HG02981 (cell line): ENCODE data around the gene CACNA2D2.

Experiments
- ATAC-seq: cut with Tn5 transposase; IDR thresholded peaks from one replicate; pipeline ENCODE4 v1.9.1; 2021; ENCODE audit warnings: mild to moderate bottlenecking, moderate library complexity; ENCODE audit not compliant: unreplicated experiment

The CACNA2D2 gene

DNA sequence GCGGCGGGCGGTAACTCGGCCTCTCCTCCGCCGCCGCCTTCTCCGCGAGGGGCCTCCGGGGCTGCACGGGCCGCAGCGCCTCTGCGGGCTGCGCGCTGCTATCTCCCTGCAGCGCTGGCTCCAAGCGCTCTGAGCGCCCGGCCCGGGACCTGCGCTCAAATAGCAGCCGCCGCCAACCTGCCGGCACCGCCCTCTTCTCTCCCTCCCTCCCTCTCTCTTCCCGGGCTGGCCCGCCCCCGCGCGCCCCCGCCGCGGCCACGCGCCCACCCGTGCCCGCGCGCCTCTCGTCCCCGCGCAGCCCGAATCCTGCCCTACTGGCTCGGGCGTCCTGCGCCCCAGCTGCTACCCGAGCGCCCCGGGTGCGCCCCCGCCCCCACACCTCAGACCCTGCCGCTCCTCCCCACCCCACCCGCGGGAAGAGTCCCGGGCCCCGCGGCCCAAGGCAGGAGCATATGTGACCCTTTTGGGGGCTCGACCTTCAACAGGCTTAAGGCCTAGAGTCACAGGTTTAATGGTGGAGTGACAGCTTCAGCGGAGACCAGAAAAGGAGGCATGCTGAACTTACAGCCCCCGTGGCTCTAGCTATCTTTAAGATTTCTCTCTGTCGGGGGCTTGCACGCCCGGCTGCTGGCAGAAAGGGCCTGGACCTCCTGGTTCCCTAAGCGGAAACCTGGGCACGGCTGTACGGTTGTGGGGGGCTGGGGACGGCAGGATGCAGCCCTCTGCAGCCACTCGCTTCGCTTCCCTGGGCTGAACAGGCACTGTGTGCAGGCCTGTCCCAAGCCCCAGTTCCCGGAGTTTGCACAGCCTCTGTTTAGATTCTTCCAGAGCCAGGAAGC lies at the start of gene CACNA2D2:
Gene CACNA2D2, minus strand, starts transcription at position 131 of the 839 bp plus-strand sequence. CDS start 211 bp downstream, outside the sequence.
- no peak for ATAC-seq

DNA sequence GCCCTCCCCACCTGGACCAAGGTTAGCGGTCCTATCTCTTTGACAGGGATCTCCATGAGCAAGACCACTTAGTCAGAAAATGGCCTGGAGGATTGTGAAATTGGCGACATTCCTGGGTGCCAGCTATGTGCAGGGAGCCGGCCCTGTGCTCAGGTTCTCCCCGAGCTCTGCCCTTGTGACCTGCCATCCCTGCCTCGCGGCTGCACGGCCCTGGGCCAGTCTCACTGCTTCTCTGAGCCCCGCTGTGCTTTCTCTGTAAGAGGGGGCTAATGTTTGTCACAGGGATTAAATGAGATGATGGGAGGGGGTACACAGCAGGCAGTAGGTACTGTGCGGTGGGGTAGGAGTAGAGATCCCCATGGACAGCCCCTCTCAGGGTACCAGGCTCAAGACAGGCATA lies 49.2 kb upstream of the CACNA2D2 start:
- ATAC-seq: no peak

DNA sequence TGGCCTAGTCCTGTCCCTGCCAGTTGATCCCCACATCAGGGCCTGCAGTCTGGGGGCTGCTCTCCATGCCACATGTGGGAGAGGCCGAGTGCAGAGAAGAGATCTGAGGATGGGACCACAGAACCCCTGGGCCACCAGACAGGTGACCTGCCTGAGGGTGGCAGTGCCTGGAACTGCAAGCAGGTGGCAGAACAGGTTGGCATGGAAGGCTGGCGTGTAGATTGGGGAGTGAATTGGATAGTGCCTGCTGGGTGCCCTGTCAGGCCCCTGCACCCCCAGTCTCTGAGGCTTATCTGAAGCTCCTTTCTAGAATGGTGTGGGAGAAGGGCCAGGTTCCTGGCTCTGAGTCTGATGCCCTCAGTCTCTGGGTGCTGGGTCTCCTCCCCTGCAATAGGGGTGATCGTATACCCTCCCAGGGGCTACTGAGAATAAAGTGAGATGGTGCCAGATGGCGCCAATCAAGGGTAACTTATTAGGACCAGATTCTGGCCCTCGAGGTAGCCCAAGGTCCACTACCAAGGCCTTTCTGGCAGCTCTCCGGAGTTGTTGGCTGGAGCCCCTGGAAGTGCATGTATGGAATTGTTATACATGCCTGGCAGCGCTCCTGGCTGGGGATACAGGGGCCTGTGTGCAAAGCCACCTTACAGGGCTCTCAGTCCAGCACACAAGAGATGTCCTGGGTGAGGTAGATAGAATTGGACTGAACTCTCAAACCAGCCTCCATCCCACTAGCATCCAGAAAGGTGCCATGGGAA lies 48.4 kb upstream of the CACNA2D2 start:
- ATAC-seq: no peak

DNA sequence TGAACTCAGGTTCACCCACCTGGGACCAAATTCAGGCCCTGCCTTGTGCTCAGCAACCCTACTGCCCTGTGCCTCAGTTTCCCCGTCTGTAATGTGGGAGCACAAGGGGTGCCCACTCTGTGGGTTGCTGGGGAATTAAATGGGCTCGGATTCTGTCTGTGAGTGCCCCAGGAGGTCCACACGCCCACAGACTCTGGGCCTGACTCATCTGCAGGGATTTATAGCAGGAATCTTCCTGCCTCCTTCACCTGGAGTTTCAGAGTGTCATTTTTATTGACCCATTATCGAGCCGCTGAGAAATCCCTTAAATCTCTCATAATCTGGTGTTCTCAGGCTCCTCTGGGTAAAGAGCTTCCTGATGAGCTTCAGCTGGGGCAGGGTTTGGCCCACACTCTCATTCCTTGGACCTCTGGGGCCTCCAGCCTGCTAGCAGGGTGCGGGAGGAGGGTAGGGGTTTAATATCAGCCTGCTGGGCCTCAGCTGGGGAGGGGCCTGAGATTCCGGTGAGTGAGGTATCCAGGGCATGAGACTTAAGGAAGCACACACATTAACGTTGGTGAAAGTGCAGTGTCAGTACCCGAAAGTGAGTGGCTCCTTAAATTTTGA lies 47.7 kb upstream of the CACNA2D2 start:
- ATAC-seq: no peak

DNA sequence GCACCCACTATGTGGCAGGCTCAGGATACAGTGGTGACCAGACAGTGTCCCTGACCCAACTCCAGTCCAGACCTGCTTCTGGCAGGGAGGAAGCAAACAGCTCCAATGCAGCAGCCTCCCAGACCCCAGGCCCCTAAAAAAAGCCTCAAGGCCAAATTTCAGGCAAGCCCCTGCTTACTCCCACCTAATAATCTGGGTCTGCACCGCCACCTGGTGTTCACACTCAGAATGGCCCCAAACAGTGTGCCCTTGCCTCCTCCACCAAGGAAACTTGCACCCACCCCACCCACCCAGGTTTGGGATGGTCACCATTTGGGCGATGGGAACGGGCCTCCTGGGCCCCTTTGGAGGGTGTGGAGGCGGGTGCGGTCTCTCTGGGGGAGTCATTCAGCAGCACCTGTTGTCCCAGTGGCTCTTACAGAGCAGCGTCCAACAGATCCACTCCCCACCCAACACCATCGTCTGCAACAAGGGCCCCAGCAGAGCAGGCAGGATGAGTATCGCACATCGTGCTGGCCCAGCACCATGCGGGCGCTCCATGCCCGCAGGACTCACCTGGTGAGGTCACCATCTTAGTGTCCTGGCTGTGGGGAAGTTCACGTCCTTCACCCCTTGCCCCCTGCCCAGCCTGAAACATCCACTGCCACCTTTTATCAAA lies 46.8 kb upstream of the CACNA2D2 start:
- ATAC-seq: no peak

DNA sequence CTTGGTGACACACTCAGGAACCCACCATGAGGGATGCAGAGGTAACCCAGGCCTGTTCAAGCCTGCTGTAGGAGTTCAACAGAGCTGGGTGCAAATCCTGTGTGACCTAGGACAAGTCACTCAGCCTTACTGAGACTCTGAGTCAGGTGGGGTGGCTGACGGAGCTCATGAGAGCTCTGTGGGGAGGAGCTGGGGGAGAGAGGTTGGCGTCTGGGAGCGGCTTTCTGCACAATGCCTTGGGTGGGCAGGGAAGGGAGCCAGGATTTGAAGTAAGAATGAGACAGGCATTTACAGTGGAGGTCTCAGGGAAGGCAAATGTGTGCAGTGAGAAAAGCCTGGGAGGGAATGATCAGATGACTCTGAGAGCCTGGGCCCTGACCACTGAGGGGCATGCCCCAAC lies 45.8 kb upstream of the CACNA2D2 start:
- ATAC-seq: no peak

DNA sequence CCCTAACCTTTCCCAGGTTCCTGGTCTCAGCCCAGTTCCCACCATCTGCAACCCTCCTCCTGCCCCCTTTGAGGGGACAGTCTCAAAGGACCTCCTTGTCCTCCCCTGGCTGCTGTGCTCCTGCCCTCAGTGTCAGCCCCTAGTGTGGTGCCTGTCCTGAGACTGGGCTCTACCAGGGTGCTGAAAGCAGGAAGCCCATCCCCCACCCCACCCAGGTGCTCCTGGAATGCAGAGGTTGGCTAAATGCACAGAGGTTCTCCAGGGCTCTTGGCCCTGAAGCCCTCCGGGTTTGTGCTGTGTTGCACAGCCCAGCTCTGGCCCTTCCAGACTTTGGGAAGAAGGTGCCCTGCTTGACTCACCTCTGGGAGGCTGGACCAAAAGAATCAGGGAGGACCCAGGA lies 42.3 kb upstream of the CACNA2D2 start:
- no peak for ATAC-seq

DNA sequence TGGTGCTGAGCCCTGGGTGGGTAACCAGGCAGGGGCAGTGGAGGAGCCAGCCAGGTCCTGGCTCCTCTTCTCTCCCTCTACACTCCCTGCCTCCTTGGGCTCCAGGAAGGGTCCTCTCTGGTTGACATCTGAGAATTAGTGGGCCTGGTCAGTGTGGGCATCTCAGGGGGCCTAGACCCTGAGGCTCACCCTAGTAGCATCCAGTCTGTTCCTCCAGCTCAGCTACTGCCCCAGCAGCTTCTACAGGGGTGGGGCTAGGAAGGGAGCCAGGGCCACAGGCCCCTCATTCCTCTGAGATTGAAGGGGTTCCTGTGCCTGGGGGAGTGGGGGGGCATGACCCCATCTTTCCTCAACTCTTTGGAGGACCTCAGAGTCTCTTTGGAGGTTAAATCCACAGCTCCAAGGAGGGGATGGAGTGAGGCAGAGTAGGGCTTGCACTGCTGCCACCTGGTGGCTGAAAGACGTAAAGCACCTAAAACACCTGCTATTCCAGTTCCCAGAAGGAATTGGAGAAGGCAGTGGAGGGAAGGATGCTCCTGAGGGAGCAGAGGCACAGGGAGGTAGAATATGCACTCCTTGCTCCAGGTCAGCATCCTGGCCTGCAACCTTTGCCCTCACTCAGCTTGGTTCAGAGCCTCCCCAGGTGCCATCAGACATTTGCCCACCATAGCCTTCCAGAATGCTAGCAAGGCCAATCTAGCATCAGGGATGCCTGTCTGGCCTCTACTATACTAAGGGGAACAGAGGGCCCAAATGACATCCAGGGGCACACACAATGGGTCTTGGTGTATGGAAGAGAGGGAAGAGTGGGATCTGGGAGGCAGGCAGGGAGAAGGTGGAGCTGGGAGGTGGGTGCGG lies 39.0 kb upstream of the CACNA2D2 start:
- no peak for ATAC-seq

DNA sequence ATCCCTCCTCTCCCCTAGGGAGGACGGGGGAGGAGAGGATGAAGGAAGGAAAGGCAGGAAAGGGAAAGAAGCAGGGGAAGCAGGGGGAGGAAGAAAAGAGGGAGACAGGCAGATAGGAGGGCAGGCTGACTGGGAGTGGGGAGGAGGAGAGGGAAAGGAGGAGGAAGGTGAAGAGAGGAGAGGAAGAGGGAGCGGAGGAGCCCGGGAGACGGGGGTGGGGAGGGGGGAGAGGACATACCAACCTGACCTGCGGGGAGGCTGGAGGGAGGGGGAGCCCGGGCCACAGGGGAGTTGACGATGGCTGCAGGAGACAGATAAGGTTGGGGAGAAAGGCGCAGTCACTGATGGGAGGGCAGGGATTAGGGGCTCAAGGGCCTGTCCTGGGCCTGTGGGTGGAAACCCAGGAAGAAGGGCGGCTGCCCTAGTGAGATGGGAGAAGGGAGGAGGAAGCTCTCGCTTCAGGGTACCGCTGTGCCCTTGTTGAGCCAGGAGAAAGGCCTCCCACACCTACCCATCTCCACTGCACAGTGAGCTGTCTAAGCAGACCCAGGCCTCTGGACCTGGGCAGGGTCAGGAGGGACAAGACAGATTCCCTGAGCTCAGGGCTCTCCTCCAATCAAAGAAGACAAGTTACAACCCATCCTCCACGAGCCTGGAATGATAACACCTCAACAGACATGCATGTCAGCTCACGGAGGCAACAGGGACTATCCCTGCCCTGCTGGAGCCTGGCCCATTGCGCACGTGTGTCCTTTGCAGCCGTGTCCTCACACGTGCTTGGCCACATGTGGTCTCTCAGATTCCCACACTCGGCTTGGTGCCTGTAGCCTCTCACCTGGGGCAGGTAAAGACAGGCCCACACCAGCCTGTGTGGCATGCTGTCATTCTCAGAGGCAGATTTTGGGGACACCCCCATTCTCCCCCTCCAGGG lies 36.2 kb upstream of the CACNA2D2 start:
- ATAC-seq: no peak

DNA sequence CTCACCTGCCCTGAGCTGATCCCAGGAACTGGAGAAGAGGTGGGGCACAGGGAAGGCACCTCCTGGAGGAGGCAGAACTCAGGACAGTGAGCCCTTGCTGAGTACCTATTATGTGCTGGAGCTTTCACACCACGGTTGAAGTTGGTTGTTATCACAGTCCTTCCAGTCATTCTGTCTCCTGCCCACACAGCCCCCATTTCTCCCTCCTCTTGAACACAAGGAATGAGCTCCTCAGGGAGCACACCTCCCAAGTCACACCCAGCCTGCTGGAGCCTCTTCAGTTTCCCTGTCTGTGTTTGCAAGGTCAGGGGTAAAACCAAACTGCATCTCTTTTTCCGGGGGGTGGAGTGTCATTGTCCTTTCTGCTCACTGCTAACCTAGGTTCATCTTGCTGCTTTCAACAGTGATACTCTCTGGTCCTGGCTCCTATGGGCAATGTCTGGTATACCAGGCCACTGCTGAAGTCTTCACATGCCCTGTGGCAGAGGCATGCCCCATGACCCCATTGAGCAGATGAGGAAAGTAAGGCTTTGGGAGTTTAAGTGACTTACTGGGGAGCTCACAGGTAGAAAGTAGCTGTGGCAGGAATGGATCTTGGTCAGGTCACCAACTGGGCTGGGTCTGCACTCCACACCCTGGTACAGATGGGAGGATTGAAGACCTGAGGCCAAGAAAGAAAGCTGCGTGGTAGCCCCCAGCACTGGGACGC lies 34.1 kb upstream of the CACNA2D2 start:
- no peak for ATAC-seq

DNA sequence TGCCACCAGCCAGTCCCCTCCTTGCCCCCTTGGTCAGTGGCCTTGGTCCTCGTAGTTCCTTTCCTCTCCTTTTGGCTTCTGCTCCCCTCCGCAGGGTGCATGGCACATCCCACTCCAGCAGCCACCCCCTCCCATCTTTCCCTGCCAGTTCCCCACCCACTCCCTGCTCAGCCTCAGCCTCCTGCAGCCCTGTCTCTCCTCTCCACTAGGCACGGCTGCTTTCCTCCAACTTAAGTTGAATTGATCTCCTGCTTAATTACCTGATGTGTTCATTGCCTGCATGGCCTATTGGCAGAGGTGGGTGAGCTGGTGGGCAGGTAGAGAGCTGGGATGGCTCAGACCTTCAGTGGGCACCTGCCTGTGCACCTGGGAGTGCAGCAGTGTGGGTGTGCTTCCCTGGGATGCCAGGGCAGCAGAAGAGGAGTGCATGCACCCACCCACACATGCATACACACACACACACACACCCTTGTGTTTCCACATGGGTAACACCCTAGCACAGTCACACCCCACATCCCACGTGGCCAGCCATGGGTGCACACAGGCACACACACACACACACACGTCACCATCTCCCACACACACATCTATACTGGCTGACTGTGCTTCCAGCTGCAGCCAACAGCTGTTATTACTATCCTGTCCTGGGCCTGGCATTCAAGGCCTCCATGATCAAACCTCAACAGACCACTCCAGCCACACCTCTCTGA lies 33.2 kb upstream of the CACNA2D2 start:
- ATAC-seq: no peak

DNA sequence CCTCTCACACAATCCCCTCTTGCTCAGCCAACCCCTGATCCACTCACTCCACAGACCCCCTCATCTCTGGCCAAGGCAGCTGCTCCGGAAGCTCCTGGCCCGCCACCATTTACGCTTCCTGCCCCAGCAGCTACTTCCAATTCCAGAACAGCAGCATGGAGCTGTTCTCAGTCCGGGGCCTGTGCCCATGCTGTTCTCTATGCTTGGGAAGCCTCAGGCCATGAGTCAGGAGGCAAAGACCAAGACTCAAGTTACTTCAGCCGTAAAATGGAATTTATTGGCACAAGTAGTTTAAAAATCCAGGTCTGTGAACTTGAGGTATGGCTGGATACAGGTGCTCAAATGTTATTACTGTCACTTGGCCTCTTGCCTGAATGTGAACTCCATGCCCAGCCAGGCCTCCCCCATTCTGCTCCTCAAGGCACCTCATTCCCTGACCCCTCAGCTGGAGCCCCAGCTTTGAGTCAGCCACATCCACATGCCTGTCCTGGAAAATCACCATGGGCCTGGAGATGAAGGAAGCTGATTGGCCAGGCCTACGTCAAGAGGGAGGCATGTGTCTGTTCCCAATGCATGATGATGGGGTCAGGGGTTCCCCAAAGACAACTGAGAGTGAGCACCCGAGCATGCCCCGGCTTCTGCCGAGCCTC lies 31.4 kb upstream of the CACNA2D2 start:
- ATAC-seq: no peak

DNA sequence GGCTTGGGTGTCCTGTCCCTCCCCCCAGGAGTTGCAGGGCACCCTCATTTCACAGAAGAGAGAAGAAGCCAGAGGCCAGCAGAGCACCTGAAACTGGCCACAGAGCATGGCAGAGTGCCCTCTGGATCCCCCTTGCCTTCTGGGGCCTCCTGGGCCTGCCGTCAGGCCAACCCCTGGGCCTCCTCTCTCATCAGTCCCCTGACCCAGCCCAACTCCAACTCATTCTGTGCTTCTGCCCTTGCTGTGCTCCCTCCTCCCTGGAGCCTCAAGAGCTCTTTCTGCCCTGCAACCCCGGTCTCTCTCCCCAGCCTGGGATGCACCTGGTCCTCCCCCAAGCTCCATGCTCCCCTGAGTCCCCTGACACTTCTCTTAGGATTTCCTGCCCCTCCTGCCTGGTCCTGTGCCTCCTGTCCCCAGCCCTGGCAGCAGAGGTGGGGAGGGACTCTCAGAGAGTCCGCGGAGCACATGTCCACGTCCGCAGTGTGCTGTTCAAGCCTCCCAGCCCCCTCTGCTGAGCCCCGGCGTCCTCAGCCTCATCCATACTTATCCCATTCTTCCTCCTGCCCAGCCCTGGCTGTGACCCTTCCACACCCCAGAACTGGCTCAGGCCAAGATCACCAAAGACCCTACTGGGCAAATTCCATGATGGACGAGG lies 30.5 kb upstream of the CACNA2D2 start:
- no peak for ATAC-seq

DNA sequence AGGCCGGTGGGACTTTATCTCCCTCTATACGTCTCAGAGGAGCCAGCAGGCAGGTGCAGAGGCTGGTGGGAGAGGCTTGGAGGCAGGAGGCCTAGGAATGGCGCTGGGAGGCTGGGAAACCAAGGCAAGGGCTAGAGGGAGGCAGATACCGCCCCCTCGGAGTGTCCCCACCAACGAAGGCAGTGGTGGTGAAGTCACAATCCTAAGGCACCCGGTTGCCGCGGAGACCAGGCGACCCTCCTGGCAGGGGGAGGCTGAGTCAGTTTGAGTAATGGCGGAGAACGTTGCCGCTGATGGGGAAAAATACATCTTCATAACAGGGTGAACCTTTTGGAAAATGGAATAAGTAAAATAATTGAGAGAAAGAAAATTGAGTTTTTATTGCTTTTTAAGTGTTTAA lies 29.9 kb upstream of the CACNA2D2 start:
- no peak for ATAC-seq

DNA sequence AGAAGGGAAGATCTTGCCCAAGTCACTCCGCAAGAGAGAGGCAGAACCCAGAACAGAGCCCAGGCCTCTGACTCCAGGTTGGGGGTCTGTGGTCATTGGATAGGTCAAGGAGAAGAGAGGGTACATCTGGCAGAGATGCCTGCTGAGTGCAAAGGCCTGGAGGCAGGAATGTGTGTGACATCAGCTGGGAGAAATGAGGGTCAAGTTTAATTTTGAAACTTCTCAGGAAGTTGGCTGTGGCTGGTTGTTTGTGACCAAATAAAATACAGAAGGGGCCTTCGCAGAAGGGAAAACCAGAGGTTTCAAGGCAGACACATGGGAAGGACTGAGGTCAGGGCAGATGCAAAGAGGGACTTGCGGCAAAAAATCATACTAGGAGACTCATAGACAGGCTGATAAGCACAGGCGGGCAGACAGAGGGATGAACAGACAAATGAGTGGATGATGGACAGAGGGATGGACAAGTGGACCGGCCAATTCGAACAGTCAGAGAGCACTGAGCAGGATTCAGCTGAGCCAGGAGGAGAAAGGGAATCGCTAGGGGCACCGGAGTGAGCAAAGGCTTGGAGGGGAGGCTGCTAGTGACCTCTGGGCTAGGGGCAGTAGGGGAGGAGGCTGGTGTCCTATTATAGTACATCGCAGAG lies 28.8 kb upstream of the CACNA2D2 start:
- ATAC-seq: no peak

DNA sequence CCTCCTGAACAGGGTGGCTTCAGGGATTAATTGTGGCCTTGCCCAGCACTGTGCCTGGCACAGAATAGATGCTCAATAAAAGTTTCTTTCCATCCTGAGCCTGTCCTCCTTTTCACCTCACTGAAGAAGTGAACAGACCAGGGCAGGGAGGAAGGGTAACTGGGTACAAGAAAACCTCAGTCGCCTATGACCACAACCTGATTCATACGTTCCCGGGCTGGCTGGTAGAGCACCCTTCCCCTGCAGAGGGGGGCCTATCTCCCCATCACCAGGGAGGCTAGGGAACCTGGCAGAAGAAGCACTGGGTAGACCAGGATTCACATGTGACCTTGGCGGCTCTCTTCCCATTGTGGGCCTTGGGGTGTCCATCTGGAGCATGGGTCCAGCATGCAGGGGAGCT lies 27.8 kb upstream of the CACNA2D2 start:
- no peak for ATAC-seq
